HG03457 (cell line): ENCODE results near the gene TUBB6.

Source experiments
- ATAC-seq: cut with Tn5 transposase; IDR thresholded peaks from one replicate; pipeline ENCODE4 v1.9.1; 2021; ENCODE audit warnings: moderate number of reproducible peaks; ENCODE audit not compliant: unreplicated experiment

Gene TUBB6

GRCh38 chr18:12290086-12290485 lies 18.0 kb upstream of the TUBB6 start:
- ATAC-seq = no peak

- no peak for ATAC-seq
These were observed 16.9 kb upstream of the TUBB6 start for GRCh38 chr18:12291161-12291560.

- ATAC-seq = no peak
These were observed 16.4 kb upstream of the TUBB6 start for GRCh38 chr18:12291690-12292089.

- ATAC-seq = no peak
These were observed 14.2 kb upstream of the TUBB6 start for GRCh38 chr18:12293831-12294230.

- ATAC-seq = no peak
These were observed 12.5 kb upstream of the TUBB6 start for GRCh38 chr18:12295389-12296086.

- ATAC-seq = no peak
These were observed 12.0 kb upstream of the TUBB6 start for GRCh38 chr18:12296087-12296403.

GRCh38 chr18:12296457-12296856 lies 11.6 kb upstream of the TUBB6 start:
- no peak for ATAC-seq

- ATAC-seq = no peak
These were observed 8.2 kb upstream of the TUBB6 start for GRCh38 chr18:12299862-12300261.

GRCh38 chr18:12301263-12302005 lies 6.6 kb upstream of the TUBB6 start:
- no peak for ATAC-seq

GRCh38 chr18:12302391-12303147 lies 5.5 kb upstream of the TUBB6 start:
- ATAC-seq = no peak

- no peak for ATAC-seq
These were observed 3.5 kb upstream of the TUBB6 start for GRCh38 chr18:12304351-12305210.

GRCh38 chr18:12305211-12305610 lies 2.8 kb upstream of the TUBB6 start:
- no peak for ATAC-seq

GRCh38 chr18:12305930-12306629 lies 2.0 kb upstream of the TUBB6 start:
- no peak for ATAC-seq

- ATAC-seq = no peak
These were observed 1.0 kb upstream of the TUBB6 start for GRCh38 chr18:12306752-12307700.

- ATAC-seq = peak; percentile 40
These were observed 502 bp downstream of the TUBB6 start for GRCh38 chr18:12308386-12309100.

GRCh38 chr18:12309683-12310198 lies 1.7 kb downstream of the TUBB6 start:
- ATAC-seq = no peak

- ATAC-seq = no peak
These were observed 2.7 kb downstream of the TUBB6 start for GRCh38 chr18:12310762-12311161.

GRCh38 chr18:12312976-12313375 lies 4.9 kb downstream of the TUBB6 start:
- ATAC-seq = no peak
